ENCODE data around the gene FOXF1. TPM values are rescaled to one million over a fixed set of nuclear protein-coding genes. Genes with fewer than 3 reads are reported as not detected.

The FOXF1 gene
- total and polyA plus RNA-seq, 4 donors: 0.56 to 1.2 (median 0.89) TPM

DNA sequence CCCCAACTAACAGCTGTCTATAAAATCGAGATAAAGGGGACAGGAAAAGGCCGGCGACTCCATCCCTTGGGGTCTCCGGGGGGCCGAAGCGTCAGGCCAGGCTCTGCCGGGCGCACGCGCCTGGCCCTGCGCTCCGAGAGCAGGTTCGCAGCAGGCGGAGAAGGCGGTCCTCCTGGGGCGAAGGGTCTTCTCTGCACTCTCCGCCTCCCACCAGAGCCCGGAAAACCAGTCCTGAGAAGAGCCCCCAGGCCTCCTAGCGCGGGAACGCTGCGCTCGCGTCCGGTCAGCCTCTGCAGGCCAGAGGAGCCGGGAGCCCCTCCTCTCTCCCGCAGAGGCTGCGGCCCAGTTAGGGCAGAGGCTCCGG, 5.1 kb downstream of the FOXF1 start:
- Histone ChIP-seq H3K4me3 (ENCODE audit: low read depth in 1 of 3, low read length in 3 of 3) (peak overlapping the region in 1 of 3 donors; percentile 13), H3K9me3 (ENCODE audit: control insufficient read depth in 4 of 4, low read length in 3 of 4) (no peaks in the 10 kb centered on the region), H3K36me3 (ENCODE audit: control insufficient read depth in 4 of 4, insufficient read depth in 3 of 4, low read depth in 1 of 4, low read length in 3 of 4) (no peaks in the 10 kb centered on the region), H3K27ac (ENCODE audit: low read depth in 1 of 2, low read length in 2 of 2) (peak overlapping the region in 1 of 2 donors; percentile 25), H3K9ac (ENCODE audit: low read depth in 1 of 2, low read length in 2 of 2) (no peak overlapping the region), H3K27me3 (ENCODE audit: control insufficient read depth in 4 of 4, insufficient read depth in 4 of 4, low read length in 3 of 4) (peaks cover 6 to 26% (median 23%) of the 10 kb centered on the region in 4 donors), H3K4me1 (ENCODE audit: control insufficient read depth in 4 of 4, insufficient read depth in 4 of 4, low read length in 3 of 4) (peaks cover 3 to 20% (median 4%) of the 10 kb centered on the region in 4 donors)
- no peak for DNase-seq (ENCODE audit: low spot score)
- TF ChIP-seq, protein P1, sequence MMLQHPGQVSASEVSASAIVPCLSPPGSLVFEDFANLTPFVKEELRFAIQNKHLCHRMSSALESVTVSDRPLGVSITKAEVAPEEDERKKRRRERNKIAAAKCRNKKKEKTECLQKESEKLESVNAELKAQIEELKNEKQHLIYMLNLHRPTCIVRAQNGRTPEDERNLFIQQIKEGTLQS (IDR thresholded peaks at IDR 0.05): no peak
- no peak for TF ChIP-seq SP1 (IDR thresholded peaks at IDR 0.05)
- TF ChIP-seq FOXA2 (IDR thresholded peaks at IDR 0.05): no peak
- no peak for TF ChIP-seq NR2F2 (IDR thresholded peaks at IDR 0.05)
- TF ChIP-seq GABPA (IDR thresholded peaks at IDR 0.05 in 1 of 2, conservative IDR thresholded peaks at IDR 0.05 in 1 of 2): no peak
- TF ChIP-seq TAF1 (conservative IDR thresholded peaks at IDR 0.05): no peak
- TF ChIP-seq, protein P2, sequence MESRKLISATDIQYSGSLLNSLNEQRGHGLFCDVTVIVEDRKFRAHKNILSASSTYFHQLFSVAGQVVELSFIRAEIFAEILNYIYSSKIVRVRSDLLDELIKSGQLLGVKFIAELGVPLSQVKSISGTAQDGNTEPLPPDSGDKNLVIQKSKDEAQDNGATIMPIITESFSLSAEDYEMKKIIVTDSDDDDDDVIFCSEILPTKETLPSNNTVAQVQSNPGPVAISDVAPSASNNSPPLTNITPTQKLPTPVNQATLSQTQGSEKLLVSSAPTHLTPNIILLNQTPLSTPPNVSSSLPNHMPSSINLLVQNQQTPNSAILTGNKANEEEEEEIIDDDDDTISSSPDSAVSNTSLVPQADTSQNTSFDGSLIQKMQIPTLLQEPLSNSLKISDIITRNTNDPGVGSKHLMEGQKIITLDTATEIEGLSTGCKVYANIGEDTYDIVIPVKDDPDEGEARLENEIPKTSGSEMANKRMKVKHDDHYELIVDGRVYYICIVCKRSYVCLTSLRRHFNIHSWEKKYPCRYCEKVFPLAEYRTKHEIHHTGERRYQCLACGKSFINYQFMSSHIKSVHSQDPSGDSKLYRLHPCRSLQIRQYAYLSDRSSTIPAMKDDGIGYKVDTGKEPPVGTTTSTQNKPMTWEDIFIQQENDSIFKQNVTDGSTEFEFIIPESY (IDR thresholded peaks at IDR 0.05): no peak
- no peak for TF ChIP-seq EGR1 (IDR thresholded peaks at IDR 0.05; ENCODE audit: low read depth in 2 of 2)
- TF ChIP-seq YY1 (IDR thresholded peaks at IDR 0.05): no peak
- no peak for TF ChIP-seq FOXA1 (IDR thresholded peaks at IDR 0.05)
- no peak for TF ChIP-seq HNF4G (IDR thresholded peaks at IDR 0.05)
- TF ChIP-seq, protein P3, sequence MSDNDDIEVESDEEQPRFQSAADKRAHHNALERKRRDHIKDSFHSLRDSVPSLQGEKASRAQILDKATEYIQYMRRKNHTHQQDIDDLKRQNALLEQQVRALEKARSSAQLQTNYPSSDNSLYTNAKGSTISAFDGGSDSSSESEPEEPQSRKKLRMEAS (IDR thresholded peaks at IDR 0.05): no peak
- TF ChIP-seq, protein P4, sequence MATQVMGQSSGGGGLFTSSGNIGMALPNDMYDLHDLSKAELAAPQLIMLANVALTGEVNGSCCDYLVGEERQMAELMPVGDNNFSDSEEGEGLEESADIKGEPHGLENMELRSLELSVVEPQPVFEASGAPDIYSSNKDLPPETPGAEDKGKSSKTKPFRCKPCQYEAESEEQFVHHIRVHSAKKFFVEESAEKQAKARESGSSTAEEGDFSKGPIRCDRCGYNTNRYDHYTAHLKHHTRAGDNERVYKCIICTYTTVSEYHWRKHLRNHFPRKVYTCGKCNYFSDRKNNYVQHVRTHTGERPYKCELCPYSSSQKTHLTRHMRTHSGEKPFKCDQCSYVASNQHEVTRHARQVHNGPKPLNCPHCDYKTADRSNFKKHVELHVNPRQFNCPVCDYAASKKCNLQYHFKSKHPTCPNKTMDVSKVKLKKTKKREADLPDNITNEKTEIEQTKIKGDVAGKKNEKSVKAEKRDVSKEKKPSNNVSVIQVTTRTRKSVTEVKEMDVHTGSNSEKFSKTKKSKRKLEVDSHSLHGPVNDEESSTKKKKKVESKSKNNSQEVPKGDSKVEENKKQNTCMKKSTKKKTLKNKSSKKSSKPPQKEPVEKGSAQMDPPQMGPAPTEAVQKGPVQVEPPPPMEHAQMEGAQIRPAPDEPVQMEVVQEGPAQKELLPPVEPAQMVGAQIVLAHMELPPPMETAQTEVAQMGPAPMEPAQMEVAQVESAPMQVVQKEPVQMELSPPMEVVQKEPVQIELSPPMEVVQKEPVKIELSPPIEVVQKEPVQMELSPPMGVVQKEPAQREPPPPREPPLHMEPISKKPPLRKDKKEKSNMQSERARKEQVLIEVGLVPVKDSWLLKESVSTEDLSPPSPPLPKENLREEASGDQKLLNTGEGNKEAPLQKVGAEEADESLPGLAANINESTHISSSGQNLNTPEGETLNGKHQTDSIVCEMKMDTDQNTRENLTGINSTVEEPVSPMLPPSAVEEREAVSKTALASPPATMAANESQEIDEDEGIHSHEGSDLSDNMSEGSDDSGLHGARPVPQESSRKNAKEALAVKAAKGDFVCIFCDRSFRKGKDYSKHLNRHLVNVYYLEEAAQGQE (IDR thresholded peaks at IDR 0.05): no peak
- no peak for TF ChIP-seq JUND (IDR thresholded peaks at IDR 0.05)
- TF ChIP-seq RXRA (IDR thresholded peaks at IDR 0.05): no peak
- TF ChIP-seq HNF4A (conservative IDR thresholded peaks at IDR 0.05): no peak
- 9% methylated on average over 29 of the region's 29 CpGs for WGBS

DNA sequence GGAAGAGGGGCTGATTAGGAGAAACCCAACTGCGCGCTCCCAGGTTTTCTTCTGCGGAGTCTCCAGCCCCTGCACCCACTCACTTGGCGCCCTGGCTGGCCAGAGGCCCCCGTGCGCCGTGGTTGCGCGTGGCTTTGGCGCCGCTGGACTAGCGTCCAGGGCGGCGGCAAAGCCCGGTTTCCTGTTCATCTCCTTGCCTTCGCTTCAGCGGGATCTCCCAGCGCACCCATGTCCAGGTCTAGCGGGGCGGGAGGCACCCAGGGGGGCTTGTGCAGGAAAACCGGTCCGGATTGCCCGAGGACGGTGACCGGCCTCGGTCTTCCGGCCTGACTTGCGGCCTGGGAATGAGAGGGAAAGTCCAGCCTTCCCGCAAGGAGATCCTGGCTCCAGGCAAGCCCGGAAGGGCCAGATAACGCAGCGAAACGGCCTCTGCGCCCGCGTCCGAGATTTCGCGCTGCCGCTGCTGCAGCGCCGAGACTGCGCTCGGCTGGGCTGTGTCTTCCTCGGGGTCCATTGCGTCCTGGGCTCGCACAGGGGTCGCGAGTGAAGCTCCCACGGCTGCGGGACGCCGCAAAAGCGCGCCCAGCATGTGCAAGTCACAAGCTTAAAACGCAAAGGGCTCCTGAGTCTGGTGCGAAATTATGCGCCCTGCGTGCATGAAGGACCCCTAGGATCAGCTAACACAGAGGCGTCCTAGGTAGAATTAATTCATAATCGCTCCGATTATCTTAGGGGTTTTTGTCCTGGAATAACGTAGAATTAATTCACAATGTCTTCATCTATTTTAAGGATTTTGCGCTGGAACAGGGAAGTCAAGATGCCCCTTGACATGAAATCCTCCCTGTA, 5.7 kb downstream of the FOXF1 start:
- no peak for DNase-seq (ENCODE audit: low spot score)
- Histone ChIP-seq H3K27me3 (ENCODE audit: control insufficient read depth in 4 of 4, insufficient read depth in 4 of 4, low read length in 3 of 4) (peaks cover 6 to 28% (median 24%) of the 10 kb centered on the region in 4 donors), H3K4me1 (ENCODE audit: control insufficient read depth in 4 of 4, insufficient read depth in 4 of 4, low read length in 3 of 4) (peaks cover 0 to 15% (median under 1%) of the 10 kb centered on the region in 4 donors), H3K9me3 (ENCODE audit: control insufficient read depth in 4 of 4, low read length in 3 of 4) (no peaks in the 10 kb centered on the region), H3K36me3 (ENCODE audit: control insufficient read depth in 4 of 4, insufficient read depth in 3 of 4, low read depth in 1 of 4, low read length in 3 of 4) (no peaks in the 10 kb centered on the region), H3K27ac (ENCODE audit: low read depth in 1 of 2, low read length in 2 of 2) (peak overlapping the region; percentile 23 to 25), H3K9ac (ENCODE audit: low read depth in 1 of 2, low read length in 2 of 2) (no peak overlapping the region), H3K4me3 (ENCODE audit: low read depth in 1 of 3, low read length in 3 of 3) (peak overlapping the region in 1 of 3 donors; percentile 13)
- WGBS: 6% methylated on average over 64 of the region's 64 CpGs
- TF ChIP-seq SP1 (IDR thresholded peaks at IDR 0.05): no peak
- no peak for TF ChIP-seq FOXA2 (IDR thresholded peaks at IDR 0.05)
- TF ChIP-seq, protein P2 (IDR thresholded peaks at IDR 0.05): no peak
- no peak for TF ChIP-seq GABPA (IDR thresholded peaks at IDR 0.05 in 1 of 2, conservative IDR thresholded peaks at IDR 0.05 in 1 of 2)
- TF ChIP-seq EGR1 (IDR thresholded peaks at IDR 0.05; ENCODE audit: low read depth in 2 of 2): no peak
- no peak for TF ChIP-seq YY1 (IDR thresholded peaks at IDR 0.05)
- no peak for TF ChIP-seq RAD21 (IDR thresholded peaks at IDR 0.05)
- TF ChIP-seq, protein P3 (IDR thresholded peaks at IDR 0.05): no peak

Measured in liver (tissue), 9 donors.